22Rv1 (cell line): ENCODE data around the gene NQO2.

ENCODE experiments used
- ZFX ChIP-seq: fragments of 450-650 bp; IDR thresholded peaks from 2 replicates; pipeline ENCODE4 v1.6.1; 2017; ENCODE audit warnings: antibody characterized with exemption, borderline replicate concordance
- TF ChIP-seq, protein P1 (sequence below): fragments of 450-650 bp; IDR thresholded peaks from 2 replicates; pipeline ENCODE4 v1.5.1; 2017; ENCODE audit warnings: mild to moderate bottlenecking

DNA sequence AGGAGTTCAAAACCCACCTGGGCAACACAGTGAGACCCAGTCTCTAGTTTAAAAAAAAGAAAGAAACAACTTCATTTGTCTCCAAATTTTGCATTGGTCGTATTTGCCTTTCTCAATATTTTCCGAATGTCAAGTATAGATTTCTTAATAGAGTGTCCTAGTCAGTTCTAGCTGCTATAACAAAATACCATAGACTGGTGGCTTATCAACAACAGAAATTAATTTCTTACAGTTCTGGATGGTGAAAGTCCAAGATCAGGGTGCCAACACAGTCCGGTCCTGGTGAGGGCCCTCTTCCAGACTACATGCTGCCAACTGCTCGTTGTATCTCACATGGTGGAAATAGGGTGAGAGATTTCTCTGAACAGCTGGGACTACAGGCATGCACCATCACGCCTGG, 34.0 kb downstream of the NQO2 start:
- TF ChIP-seq, protein P1, sequence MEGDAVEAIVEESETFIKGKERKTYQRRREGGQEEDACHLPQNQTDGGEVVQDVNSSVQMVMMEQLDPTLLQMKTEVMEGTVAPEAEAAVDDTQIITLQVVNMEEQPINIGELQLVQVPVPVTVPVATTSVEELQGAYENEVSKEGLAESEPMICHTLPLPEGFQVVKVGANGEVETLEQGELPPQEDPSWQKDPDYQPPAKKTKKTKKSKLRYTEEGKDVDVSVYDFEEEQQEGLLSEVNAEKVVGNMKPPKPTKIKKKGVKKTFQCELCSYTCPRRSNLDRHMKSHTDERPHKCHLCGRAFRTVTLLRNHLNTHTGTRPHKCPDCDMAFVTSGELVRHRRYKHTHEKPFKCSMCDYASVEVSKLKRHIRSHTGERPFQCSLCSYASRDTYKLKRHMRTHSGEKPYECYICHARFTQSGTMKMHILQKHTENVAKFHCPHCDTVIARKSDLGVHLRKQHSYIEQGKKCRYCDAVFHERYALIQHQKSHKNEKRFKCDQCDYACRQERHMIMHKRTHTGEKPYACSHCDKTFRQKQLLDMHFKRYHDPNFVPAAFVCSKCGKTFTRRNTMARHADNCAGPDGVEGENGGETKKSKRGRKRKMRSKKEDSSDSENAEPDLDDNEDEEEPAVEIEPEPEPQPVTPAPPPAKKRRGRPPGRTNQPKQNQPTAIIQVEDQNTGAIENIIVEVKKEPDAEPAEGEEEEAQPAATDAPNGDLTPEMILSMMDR = no peak
- TF ChIP-seq ZFX = no peak
